Stimulated activated CD4-positive, alpha-beta T cell treated with anti-CD3 and anti-CD28 coated beads, TNF-alpha, amount 100 ng/mL, for 24 hours (primary cell): Measurements from ENCODE around the gene ZDHHC19.
"Not testable (repeated sequence)": the region's sequence is repeated elsewhere in the genome, so short reads cannot be mapped to it uniquely, and the experiment has no call there.

ENCODE experiments used
- DNase-seq, 3 experiments: peaks; one replicate each; pipeline ENCODE4 v3.0.0-alpha.2; 2020; ENCODE audit warnings: low read depth in 3 of 3

The ZDHHC19 gene

GRCh38 chr3:196225086-196225485 is 13.9 kb upstream of the ZDHHC19 start:
- DNase-seq, result no peak

GRCh38 chr3:196222876-196223595 is 11.8 kb upstream of the ZDHHC19 start:
- no peak for DNase-seq

DNA sequence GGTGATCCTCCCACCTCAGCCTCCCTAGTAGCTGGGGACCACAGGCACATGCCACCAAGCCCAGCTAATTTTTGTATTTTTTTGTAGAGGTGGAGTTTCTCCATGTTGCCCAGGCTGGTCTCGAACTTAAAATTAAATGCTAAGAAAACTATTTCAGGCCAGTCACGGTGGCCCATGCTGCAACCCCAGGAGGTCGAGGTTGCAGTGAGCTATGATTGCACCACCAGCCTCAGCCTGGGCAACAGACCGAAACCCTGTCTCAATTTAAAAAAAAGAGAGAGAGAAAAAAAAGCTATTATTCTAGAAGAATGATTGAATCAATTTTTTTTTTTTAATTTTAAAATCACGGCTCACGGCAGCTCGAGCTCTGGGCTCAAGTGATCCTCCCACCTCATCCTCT is 9.8 kb upstream of the ZDHHC19 start:
- DNase-seq, result no peak

- DNase-seq, result no peak
These were observed 9.4 kb upstream of the ZDHHC19 start for GRCh38 chr3:196220587-196220986.

DNA sequence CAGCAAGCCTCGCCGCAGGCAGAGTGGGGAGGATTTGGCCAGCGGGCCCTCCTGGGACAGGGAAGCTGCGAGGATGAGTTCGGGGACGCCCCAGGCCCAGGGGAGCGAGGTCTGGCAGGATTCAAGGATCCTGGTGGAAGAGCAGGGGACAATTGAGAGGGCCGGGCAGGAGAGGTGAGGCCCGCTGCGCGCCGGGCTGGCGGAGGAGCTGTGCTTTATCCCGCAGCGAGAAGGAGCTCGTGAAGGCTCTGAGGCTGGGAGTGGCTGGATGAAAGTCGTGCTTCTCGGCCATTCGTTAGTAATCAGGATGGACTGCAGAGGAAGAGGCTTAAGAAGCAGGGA is 8.7 kb upstream of the ZDHHC19 start:
- no peak for DNase-seq

DNA sequence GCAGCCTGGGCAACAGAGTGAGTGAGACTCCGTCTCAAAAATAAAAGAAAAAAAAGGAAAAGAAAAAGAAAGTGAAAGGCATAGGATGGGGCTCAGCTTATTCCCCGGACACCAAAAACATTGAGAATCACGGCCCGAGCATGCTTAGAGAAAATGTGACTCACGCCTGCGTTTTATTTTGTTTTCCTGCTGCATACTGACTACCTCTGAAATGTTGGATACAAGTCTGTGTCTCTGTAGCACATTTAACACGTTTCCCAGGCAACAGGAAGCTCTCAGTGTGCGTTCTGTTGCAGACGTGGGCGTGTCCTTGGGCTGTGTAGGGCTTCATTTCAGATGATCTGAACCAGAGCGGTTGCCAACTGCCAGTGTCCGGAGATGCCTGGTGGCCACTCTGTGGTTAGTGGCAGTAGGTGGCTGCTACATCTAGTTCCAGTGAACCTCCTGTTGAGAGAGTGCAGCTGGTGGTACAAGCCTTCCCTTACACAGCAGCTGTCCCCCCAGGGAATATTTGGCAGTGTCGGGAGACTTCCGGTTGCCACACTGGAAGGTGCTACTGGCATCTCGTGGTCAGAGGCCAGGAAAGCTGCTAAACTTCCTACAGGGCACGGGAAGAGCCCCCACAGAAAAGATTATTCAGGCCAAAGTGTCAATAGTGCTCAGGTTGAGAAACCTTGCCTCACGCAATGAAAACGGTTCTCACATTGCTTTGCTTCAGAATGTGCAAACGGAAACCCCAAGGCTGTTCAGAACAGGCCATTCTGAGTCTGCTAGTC is 8.2 kb upstream of the ZDHHC19 start:
- DNase-seq, result peak; percentile 35 to 57 (median 43)

- DNase-seq, result no peak
These were observed 7.0 kb upstream of the ZDHHC19 start for GRCh38 chr3:196218155-196218712.

DNA sequence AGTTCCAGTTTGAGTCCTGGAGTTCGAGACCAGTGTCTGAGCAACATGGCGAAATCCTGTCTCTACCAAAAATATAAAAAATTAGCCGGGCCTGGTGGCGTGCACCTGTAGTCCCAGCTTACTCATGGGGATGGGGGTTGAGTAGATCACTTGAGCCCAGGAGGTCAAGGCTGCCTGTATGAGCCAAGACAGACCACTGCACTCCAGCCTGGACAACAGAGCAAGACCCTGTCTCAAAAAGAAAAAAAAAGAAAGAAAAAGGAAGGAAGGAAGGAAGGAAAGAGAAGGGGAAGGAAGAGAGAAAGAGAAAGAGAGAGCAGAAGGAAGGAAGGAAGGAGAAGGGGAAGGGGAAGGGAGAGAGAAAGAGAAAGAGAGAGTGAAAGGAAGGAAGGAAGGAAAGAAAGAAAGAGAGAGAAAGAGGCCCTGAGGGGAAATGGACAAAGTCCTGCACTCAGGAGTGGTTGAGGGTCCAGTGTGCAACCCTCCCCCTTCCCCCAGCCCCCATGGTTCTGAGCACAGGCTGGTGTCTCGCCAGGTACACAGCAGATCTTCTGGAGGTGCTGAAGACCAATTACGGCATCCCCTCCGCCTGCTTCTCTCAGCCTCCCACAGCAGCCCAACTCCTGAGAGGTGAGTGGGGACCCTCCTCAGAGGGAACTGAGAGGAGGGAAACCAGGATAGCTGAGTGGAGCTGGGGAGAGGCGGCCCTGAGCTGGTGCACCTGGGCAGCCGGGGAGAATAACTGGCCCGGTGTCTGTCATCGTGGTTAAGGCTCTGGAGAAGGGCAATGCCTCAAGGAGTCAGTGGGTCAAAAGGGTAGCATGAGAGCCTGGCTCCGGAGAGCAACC is 6.3 kb upstream of the ZDHHC19 start:
- no peak for DNase-seq

DNA sequence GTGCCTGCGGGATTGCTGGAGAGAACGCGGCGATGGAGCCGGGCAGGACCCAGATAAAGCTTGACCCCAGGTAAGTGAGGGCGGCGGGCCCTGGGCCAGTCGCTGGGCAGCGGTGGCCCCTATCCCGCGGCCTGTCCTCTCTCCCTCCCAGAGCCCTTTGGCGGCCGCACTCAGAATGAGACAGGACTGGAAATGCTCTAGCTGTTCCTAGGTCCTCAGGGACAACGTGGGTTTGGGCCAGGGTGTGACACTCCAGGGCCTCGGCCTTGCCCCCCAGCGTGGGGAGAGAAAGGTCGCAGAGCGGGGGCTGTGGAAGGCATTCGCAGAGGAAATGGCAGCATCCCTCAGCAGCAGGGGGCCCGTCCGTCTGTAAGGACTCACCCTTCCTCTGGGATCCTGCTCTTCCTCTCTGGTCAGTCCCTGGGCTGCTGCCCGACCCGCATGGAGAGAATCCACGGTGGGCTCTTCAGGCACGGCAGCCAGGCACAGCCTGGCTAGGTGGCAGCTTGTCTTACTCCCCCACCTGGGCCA is 5.5 kb upstream of the ZDHHC19 start:
- no peak for DNase-seq

- DNase-seq, result no peak
These were observed 4.9 kb upstream of the ZDHHC19 start, which contains the start of gene SLC51A for GRCh38 chr3:196216089-196216564. Gene SLC51A, plus strand, starts transcription at chr3:196216534. Its CDS starts 179 bp downstream, at chr3:196216713.

DNA sequence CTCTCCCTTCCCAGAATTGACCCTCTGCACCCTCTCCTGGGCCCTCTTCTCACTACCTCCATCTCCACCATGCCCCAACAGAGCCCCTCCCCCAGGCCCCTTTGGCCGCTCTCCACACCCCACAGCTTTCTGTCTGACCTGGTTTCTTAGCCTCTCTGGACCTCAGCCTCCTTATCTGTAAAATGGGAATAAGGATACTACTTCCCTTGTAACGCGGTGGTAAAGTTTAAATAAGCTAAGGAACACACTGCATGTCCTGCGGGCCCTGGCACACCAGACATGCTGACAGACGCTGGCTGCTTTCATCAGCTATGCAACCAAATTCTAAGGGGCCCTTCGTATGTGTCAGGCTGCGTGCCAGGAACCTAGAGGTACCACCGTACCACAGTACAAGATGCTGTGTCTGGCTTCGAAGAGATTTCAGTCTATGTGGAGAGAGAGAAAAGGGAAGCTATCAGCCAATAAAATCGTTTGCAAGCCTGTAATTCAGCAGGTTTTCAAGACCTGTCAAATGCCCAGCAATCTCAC is 4.4 kb upstream of the ZDHHC19 start:
- DNase-seq, result no peak

- no peak for DNase-seq
These were observed 3.7 kb upstream of the ZDHHC19 start for GRCh38 chr3:196214783-196215441.

- not testable (repeated sequence) for DNase-seq
These were observed 1.1 kb downstream of the ZDHHC19 start for GRCh38 chr3:196209944-196210672.

- no peak for DNase-seq
These were observed 2.1 kb downstream of the ZDHHC19 start for GRCh38 chr3:196208942-196209695.

DNA sequence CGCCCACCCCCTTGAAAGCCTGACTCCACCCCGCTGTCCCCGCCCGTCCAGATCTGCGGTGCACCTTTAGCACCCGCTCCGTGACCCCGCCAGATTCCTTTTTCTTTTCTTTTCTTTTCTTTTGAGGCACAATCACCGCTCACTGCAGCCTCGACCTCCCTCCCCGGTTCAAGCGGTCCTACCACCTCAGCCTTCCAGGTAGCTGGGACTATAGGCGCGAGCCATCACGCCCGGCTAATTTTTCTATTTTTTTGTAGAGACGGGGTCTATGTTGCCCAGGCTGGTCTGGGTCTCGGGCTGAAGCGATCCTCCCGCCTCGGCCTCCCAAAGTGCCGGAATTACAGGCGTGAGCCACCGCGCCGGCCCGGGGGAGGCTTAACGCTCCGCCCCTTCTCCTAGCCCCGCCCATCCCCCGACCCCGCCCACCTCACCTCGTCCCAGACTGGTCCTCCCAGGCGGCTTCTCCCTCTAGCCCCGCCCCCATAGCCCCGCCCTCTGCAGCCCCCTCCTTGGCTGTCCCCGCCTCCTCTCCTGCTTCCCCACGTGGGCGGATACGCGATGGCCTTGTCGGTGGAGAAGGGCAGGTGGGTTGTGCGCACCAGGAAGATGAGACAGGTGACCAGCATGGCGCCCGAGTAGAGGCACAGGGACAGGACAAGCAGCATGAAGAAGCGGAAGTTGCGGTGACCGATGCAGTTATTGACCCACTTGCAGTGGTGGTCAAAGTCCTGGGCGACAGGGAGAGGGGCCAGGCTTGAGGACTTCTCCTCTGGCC is 3.2 kb downstream of the ZDHHC19 start:
- DNase-seq, result peak in 2 of 3 experiments; percentile 22 to 68

GRCh38 chr3:196207159-196207832 is 3.9 kb downstream of the ZDHHC19 start:
- DNase-seq, result no peak

GRCh38 chr3:196205442-196206205 is 5.6 kb downstream of the ZDHHC19 start:
- DNase-seq, result not testable (repeated sequence)
